Activated T-cell treated with anti-CD3 and anti-CD28 coated beads, Interleukin-2, amount 50 U/mL, for 24 hours (primary cell): ENCODE data around the gene CAPZA1.
"Not testable (repeated sequence)": the region's sequence is repeated elsewhere in the genome, so short reads cannot be mapped to it uniquely, and the experiment has no call there.

Experiments
- DNase-seq: peaks from one replicate; pipeline ENCODE4 v3.0.0-alpha.2; 2020
- H3K27ac Mint-ChIP-seq: 2 replicates; pipeline ENCODE4 v1.8.0; 2020; ENCODE audit warnings: mild to moderate bottlenecking, mixed read lengths
- H3K27me3 Mint-ChIP-seq: 2 replicates; pipeline ENCODE4 v1.8.0; 2020; ENCODE audit warnings: mixed read lengths
- H3K36me3 Mint-ChIP-seq: 2 replicates; pipeline ENCODE4 v1.8.0; 2020; ENCODE audit warnings: low read depth, mixed read lengths
- H3K4me1 Mint-ChIP-seq: 2 replicates; pipeline ENCODE4 v1.8.0; 2020; ENCODE audit warnings: low read depth, mixed read lengths
- H3K4me3 Mint-ChIP-seq: 2 replicates; pipeline ENCODE4 v1.8.0; 2020; ENCODE audit warnings: mild to moderate bottlenecking, moderate library complexity, mixed read lengths
- H3K9me3 Mint-ChIP-seq: 2 replicates; pipeline ENCODE4 v1.8.0; 2020; ENCODE audit warnings: mixed read lengths

The CAPZA1 gene

GRCh38 chr1:112618114-112618720, 1.4 kb upstream of the CAPZA1 start:
- Mint-ChIP-seq H3K27me3 (no peaks in the 10 kb centered on the region), H3K27ac (peak overlapping the region; percentile 99), H3K36me3 (peaks cover 72% of the 10 kb centered on the region), H3K9me3 (no peaks in the 10 kb centered on the region), H3K4me3 (peak overlapping the region; percentile 99), H3K4me1 (peaks cover 30% of the 10 kb centered on the region)
- DNase-seq = no peak

- H3K4me3 Mint-ChIP-seq = peak within 1 kb of the TSS; percentile 99
- H3K36me3 Mint-ChIP-seq = peaks cover 68% of the 10 kb centered on the region
- no peaks in the 10 kb centered on the region for H3K9me3 Mint-ChIP-seq
- H3K27ac Mint-ChIP-seq = peak within 1 kb of the TSS; percentile 99
- H3K4me1 Mint-ChIP-seq = peaks cover 32% of the 10 kb centered on the region
- DNase-seq = peak; percentile 79
- no peaks in the 10 kb centered on the region for H3K27me3 Mint-ChIP-seq
Observed at GRCh38 chr1:112618721-112619517, 713 bp upstream of the CAPZA1 start, which contains the start of gene ST7L. ST7L (minus strand) TSS chr1:112619141; CDS start chr1:112619113, 28 bp downstream.

GRCh38 chr1:112620377-112620695, 704 bp downstream of the CAPZA1 start:
- Mint-ChIP-seq H3K27ac (peak overlapping the region; percentile 99), H3K9me3 (no peaks in the 10 kb centered on the region), H3K36me3 (peaks cover 74% of the 10 kb centered on the region), H3K4me3 (peak overlapping the region; percentile 99), H3K27me3 (no peaks in the 10 kb centered on the region), H3K4me1 (peaks cover 44% of the 10 kb centered on the region)
- DNase-seq = no peak

GRCh38 chr1:112624493-112624892, 4.9 kb downstream of the CAPZA1 start:
- peak overlapping the region; percentile 53 for H3K4me3 Mint-ChIP-seq
- H3K36me3 Mint-ChIP-seq = peaks cover 91% of the 10 kb centered on the region
- not testable (repeated sequence) for DNase-seq, H3K9me3 Mint-ChIP-seq, H3K27me3 Mint-ChIP-seq
- H3K4me1 Mint-ChIP-seq = peaks cover 72% of the 10 kb centered on the region
- peak overlapping the region; percentile 91 for H3K27ac Mint-ChIP-seq

- Mint-ChIP-seq H3K4me3 (peak overlapping the region; percentile 1), H3K27ac (peak overlapping the region; percentile 91)
- DNase-seq = no peak
Observed at GRCh38 chr1:112625696-112626095, 6.1 kb downstream of the CAPZA1 start.

GRCh38 chr1:112626193-112626592, 6.6 kb downstream of the CAPZA1 start:
- H3K36me3 Mint-ChIP-seq = peaks cover 90% of the 10 kb centered on the region
- peak overlapping the region; percentile 91 for H3K27ac Mint-ChIP-seq
- H3K27me3 Mint-ChIP-seq = no peaks in the 10 kb centered on the region
- peaks cover 79% of the 10 kb centered on the region for H3K4me1 Mint-ChIP-seq
- H3K9me3 Mint-ChIP-seq = no peaks in the 10 kb centered on the region
- H3K4me3 Mint-ChIP-seq = no peak overlapping the region
- DNase-seq = no peak

More at GRCh38 chr1:112625696-112626095, 6.1 kb downstream of the CAPZA1 start:
- H3K27me3 Mint-ChIP-seq = no peaks in the 10 kb centered on the region
- peaks cover 77% of the 10 kb centered on the region for H3K4me1 Mint-ChIP-seq
- H3K36me3 Mint-ChIP-seq = peaks cover 90% of the 10 kb centered on the region
- H3K9me3 Mint-ChIP-seq = no peaks in the 10 kb centered on the region

GRCh38 chr1:112626887-112627286, 7.3 kb downstream of the CAPZA1 start:
- Mint-ChIP-seq H3K4me3 (no peak overlapping the region), H3K36me3 (peaks cover 92% of the 10 kb centered on the region), H3K27me3 (no peaks in the 10 kb centered on the region), H3K9me3 (no peaks in the 10 kb centered on the region), H3K4me1 (peaks cover 86% of the 10 kb centered on the region), H3K27ac (peak overlapping the region; percentile 91)
- no peak for DNase-seq

- no peaks in the 10 kb centered on the region for H3K9me3 Mint-ChIP-seq
- H3K27me3 Mint-ChIP-seq = no peaks in the 10 kb centered on the region
- H3K27ac Mint-ChIP-seq = peak overlapping the region; percentile 33
- H3K4me1 Mint-ChIP-seq = peaks cover 87% of the 10 kb centered on the region
- H3K36me3 Mint-ChIP-seq = peaks cover 92% of the 10 kb centered on the region
- DNase-seq = no peak
- no peak overlapping the region for H3K4me3 Mint-ChIP-seq
Observed at GRCh38 chr1:112628516-112628915, 8.9 kb downstream of the CAPZA1 start.

- peaks cover 91% of the 10 kb centered on the region for H3K4me1 Mint-ChIP-seq
Observed at GRCh38 chr1:112629256-112629655, 9.6 kb downstream of the CAPZA1 start.

GRCh38 chr1:112633628-112634027, 14.0 kb downstream of the CAPZA1 start:
- peaks cover 84% of the 10 kb centered on the region for H3K4me1 Mint-ChIP-seq
- H3K4me3 Mint-ChIP-seq = no peak overlapping the region
- H3K9me3 Mint-ChIP-seq = no peaks in the 10 kb centered on the region
- no peak for DNase-seq
- peaks cover 75% of the 10 kb centered on the region for H3K36me3 Mint-ChIP-seq
- H3K27me3 Mint-ChIP-seq = no peaks in the 10 kb centered on the region
- peak overlapping the region; percentile 80 for H3K27ac Mint-ChIP-seq

More at GRCh38 chr1:112629256-112629655, 9.6 kb downstream of the CAPZA1 start:
- peak overlapping the region; percentile 40 for H3K27ac Mint-ChIP-seq
- H3K27me3 Mint-ChIP-seq = no peaks in the 10 kb centered on the region
- DNase-seq = no peak
- no peaks in the 10 kb centered on the region for H3K9me3 Mint-ChIP-seq
- H3K36me3 Mint-ChIP-seq = peaks cover 96% of the 10 kb centered on the region
- no peak overlapping the region for H3K4me3 Mint-ChIP-seq

- Mint-ChIP-seq H3K36me3 (peaks cover 72% of the 10 kb centered on the region), H3K27me3 (no peaks in the 10 kb centered on the region), H3K27ac (no peak overlapping the region), H3K4me3 (no peak overlapping the region), H3K9me3 (no peaks in the 10 kb centered on the region), H3K4me1 (peaks cover 82% of the 10 kb centered on the region)
- DNase-seq = no peak
Observed at GRCh38 chr1:112634367-112634766, 14.7 kb downstream of the CAPZA1 start.

GRCh38 chr1:112636056-112636455, 16.4 kb downstream of the CAPZA1 start:
- Mint-ChIP-seq H3K27me3 (no peaks in the 10 kb centered on the region), H3K27ac (peak overlapping the region; percentile 80), H3K4me1 (peaks cover 71% of the 10 kb centered on the region), H3K9me3 (no peaks in the 10 kb centered on the region), H3K36me3 (peaks cover 60% of the 10 kb centered on the region), H3K4me3 (peak overlapping the region; percentile 36)
- DNase-seq = no peak

- peak overlapping the region; percentile 6 for H3K4me3 Mint-ChIP-seq
- no peaks in the 10 kb centered on the region for H3K27me3 Mint-ChIP-seq
- peaks cover 66% of the 10 kb centered on the region for H3K4me1 Mint-ChIP-seq
- H3K27ac Mint-ChIP-seq = peak overlapping the region; percentile 79
- no peaks in the 10 kb centered on the region for H3K9me3 Mint-ChIP-seq
- H3K36me3 Mint-ChIP-seq = peaks cover 58% of the 10 kb centered on the region
- no peak for DNase-seq
Observed at GRCh38 chr1:112636597-112637253, 17.1 kb downstream of the CAPZA1 start.

GRCh38 chr1:112637254-112638109, 17.9 kb downstream of the CAPZA1 start:
- Mint-ChIP-seq H3K27me3 (no peaks in the 10 kb centered on the region), H3K4me3 (no peak overlapping the region), H3K9me3 (no peaks in the 10 kb centered on the region), H3K36me3 (peaks cover 56% of the 10 kb centered on the region), H3K4me1 (peaks cover 63% of the 10 kb centered on the region), H3K27ac (peak overlapping the region; percentile 79)
- no peak for DNase-seq
